Measurements from ENCODE around the gene SLC51B.
"Not testable (repeated sequence)": the region's sequence is repeated elsewhere in the genome, so short reads cannot be mapped to it uniquely, and the experiment has no call there.

Gene SLC51B

GRCh38 chr15:65091946-65092770 is 47.0 kb downstream of the SLC51B start:
- Histone ChIP-seq H3K27ac (no peak overlapping the region), H3K4me1 (ENCODE audit: low read depth, poor library complexity, severe bottlenecking) (no peaks in the 10 kb centered on the region), H3K4me2 (no peak overlapping the region), H3K36me3 (ENCODE audit: insufficient read depth) (no peaks in the 10 kb centered on the region), H3K27me3 (ENCODE audit: insufficient read depth, low read depth) (no peaks in the 10 kb centered on the region), H3K79me2 (ENCODE audit: insufficient read depth, low read depth) (no peaks in the 10 kb centered on the region), H2AFZ (ENCODE audit: low read depth) (no peak overlapping the region), H4K20me1 (ENCODE audit: insufficient read depth) (no peaks in the 10 kb centered on the region), H3K4me3 (IDR thresholded peaks at IDR 0.05; ENCODE audit: insufficient read depth, low read depth, low read length) (no peak overlapping the region), H3K9ac (no peak overlapping the region)
- TF ChIP-seq CTCF (conservative IDR thresholded peaks at IDR 0.05; ENCODE audit: low read depth, low read length) = no peak

GRCh38 chr15:65092911-65093792 is 48.0 kb downstream of the SLC51B start:
- no peak for TF ChIP-seq CTCF (conservative IDR thresholded peaks at IDR 0.05; ENCODE audit: low read depth, low read length)
- Histone ChIP-seq H4K20me1 (ENCODE audit: insufficient read depth) (no peaks in the 10 kb centered on the region), H3K4me2 (no peak overlapping the region), H3K27ac (no peak overlapping the region), H3K9ac (no peak overlapping the region), H3K4me1 (ENCODE audit: low read depth, poor library complexity, severe bottlenecking) (no peaks in the 10 kb centered on the region), H3K36me3 (ENCODE audit: insufficient read depth) (no peaks in the 10 kb centered on the region), H3K27me3 (ENCODE audit: insufficient read depth, low read depth) (no peaks in the 10 kb centered on the region), H3K4me3 (IDR thresholded peaks at IDR 0.05; ENCODE audit: insufficient read depth, low read depth, low read length) (no peak overlapping the region), H3K79me2 (ENCODE audit: insufficient read depth, low read depth) (no peaks in the 10 kb centered on the region), H2AFZ (ENCODE audit: low read depth) (no peak overlapping the region)

GRCh38 chr15:65093793-65094170 is 48.6 kb downstream of the SLC51B start:
- not testable (repeated sequence) for H3K9ac ChIP-seq; H4K20me1 ChIP-seq (ENCODE audit: insufficient read depth); H3K4me1 ChIP-seq (ENCODE audit: low read depth, poor library complexity, severe bottlenecking); H3K4me3 ChIP-seq (IDR thresholded peaks at IDR 0.05; ENCODE audit: insufficient read depth, low read depth, low read length); H3K27ac ChIP-seq; H2AFZ ChIP-seq (ENCODE audit: low read depth); H3K36me3 ChIP-seq (ENCODE audit: insufficient read depth); H3K27me3 ChIP-seq (ENCODE audit: insufficient read depth, low read depth); H3K79me2 ChIP-seq (ENCODE audit: insufficient read depth, low read depth); H3K4me2 ChIP-seq

DNA sequence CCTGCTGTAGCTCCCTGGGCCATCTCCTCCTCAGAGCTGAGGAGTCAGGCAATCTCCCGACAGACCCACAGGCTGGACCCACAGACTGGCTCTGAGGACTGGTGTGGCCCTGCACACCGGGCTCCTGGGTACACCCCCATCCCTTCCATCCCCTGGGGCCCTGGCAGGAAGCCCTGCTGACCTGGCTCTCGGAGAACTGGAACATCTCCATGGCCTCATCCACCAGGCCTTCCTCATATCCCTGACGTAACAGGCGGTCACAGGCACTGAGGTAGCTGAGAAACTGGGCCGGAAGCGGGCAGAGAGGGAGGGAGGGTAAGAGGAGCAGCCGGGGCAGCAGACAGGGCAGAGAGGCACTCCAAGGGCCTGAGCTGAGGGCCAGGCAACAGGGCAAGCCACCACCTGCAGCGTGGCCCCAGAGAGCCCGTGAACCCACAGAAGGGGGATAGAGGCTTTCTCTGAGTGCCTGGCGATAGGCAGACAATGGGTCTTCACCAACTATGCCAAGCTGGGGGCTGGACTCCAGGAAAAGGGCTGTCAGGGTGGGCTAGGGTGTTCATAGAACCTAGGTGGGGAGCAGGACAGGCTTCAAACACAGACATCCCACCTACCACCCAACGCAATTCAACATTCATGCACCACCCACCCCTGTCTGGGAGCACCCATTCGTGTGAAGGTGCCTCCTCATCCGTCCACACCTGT is 49.3 kb downstream of the SLC51B start:
- Histone ChIP-seq H3K4me1 (ENCODE audit: low read depth, poor library complexity, severe bottlenecking) (no peaks in the 10 kb centered on the region), H3K27me3 (ENCODE audit: insufficient read depth, low read depth) (no peaks in the 10 kb centered on the region), H3K4me3 (IDR thresholded peaks at IDR 0.05; ENCODE audit: insufficient read depth, low read depth, low read length) (no peak overlapping the region), H3K9ac (no peak overlapping the region), H4K20me1 (ENCODE audit: insufficient read depth) (no peaks in the 10 kb centered on the region), H3K4me2 (no peak overlapping the region), H3K36me3 (ENCODE audit: insufficient read depth) (no peaks in the 10 kb centered on the region), H3K27ac (no peak overlapping the region), H3K79me2 (ENCODE audit: insufficient read depth, low read depth) (no peaks in the 10 kb centered on the region), H2AFZ (ENCODE audit: low read depth) (no peak overlapping the region)
- TF ChIP-seq CTCF (conservative IDR thresholded peaks at IDR 0.05; ENCODE audit: low read depth, low read length) = no peak
